GM12878 (cell line): Measurements from ENCODE around the gene TLDC2.

Source experiments
- CTCF ChIP-seq, 3 experiments: IDR thresholded peaks in 2 of 3; conservative IDR thresholded peaks in 1 of 3; 2 replicates each; pipeline ENCODE4 v1.5.1; 2011; ENCODE audit warnings: low read depth in 3 of 3, low read length in 3 of 3, mild to moderate bottlenecking in 3 of 3, control low read depth in 2 of 3, moderate library complexity in 2 of 3, inconsistent platforms in 1 of 3, mixed read lengths in 1 of 3; ENCODE audit not compliant: control insufficient read depth in 2 of 3, insufficient read depth in 1 of 3; ENCODE audit errors: extremely low read depth in 1 of 3
- EP300 ChIP-seq, 2 experiments: fragments of 150-350 bp in 1 of 2; IDR thresholded peaks; 2 replicates each; pipeline ENCODE4 v1.6.1; 2011 to 2012; ENCODE audit warnings: low read depth in 2 of 2, low read length in 2 of 2, borderline replicate concordance in 1 of 2, improper control_type of control experiment in 1 of 2, inconsistent platforms in 1 of 2; ENCODE audit not compliant: control insufficient read depth in 1 of 2
- JUND ChIP-seq: IDR thresholded peaks from 2 replicates; pipeline ENCODE4 v1.6.1; 2012; ENCODE audit warnings: low read depth, mild to moderate bottlenecking, low read length, improper control_type of control experiment, moderate library complexity
- MAX ChIP-seq: IDR thresholded peaks from 2 replicates; pipeline ENCODE4 v1.6.1; 2012; ENCODE audit warnings: low read depth, low read length, improper control_type of control experiment
- POLR2A ChIP-seq: IDR thresholded peaks from 2 replicates; pipeline ENCODE4 v1.6.1; 2011; ENCODE audit warnings: low read depth, mild to moderate bottlenecking, low read length
- POU2F2 ChIP-seq: IDR thresholded peaks from 3 replicates; pipeline ENCODE4 v1.6.1; 2011; ENCODE audit warnings: low read depth, mild to moderate bottlenecking, low read length, borderline replicate concordance
- SREBF1 ChIP-seq: IDR thresholded peaks from 2 replicates; pipeline ENCODE4 v1.6.1; 2012; ENCODE audit warnings: mild to moderate bottlenecking, low read length
- USF2 ChIP-seq: IDR thresholded peaks from 2 replicates; pipeline ENCODE4 v1.6.1; 2011; ENCODE audit warnings: low read depth, low read length, improper control_type of control experiment, borderline replicate concordance
- YBX1 ChIP-seq: fragments of 450-650 bp; IDR thresholded peaks from 2 replicates; pipeline ENCODE4 v1.6.1; 2016; ENCODE audit warnings: antibody characterized with exemption
- ZNF384 ChIP-seq: IDR thresholded peaks from 2 replicates; pipeline ENCODE4 v1.6.1; 2012; ENCODE audit warnings: low read depth, mild to moderate bottlenecking, low read length, improper control_type of control experiment, borderline replicate concordance

- TF ChIP-seq POLR2A = no peak
- TF ChIP-seq CTCF (IDR thresholded peaks at IDR 0.05 in 2 of 3, conservative IDR thresholded peaks at IDR 0.05 in 1 of 3; ENCODE audit: control insufficient read depth in 2 of 3, extremely low read depth in 1 of 3, insufficient read depth in 1 of 3, low read depth in 3 of 3, low read length in 3 of 3) = no peak
- no peak for TF ChIP-seq YBX1
- TF ChIP-seq USF2 = no peak
- no peak for TF ChIP-seq POU2F2
- no peak for TF ChIP-seq ZNF384
- no peak for TF ChIP-seq SREBF1
- no peak for TF ChIP-seq MAX
- no peak for TF ChIP-seq EP300 (IDR thresholded peaks at IDR 0.05; ENCODE audit: borderline replicate concordance in 1 of 2, control insufficient read depth in 1 of 2, low read depth in 2 of 2, low read length in 2 of 2)
- no peak for TF ChIP-seq JUND
Measured at GRCh38 chr20:36916199-36916598, 40.3 kb downstream of the TLDC2 start.
